Muscle layer of colon (tissue), 2 donors: Measurements from ENCODE around the gene SREBF1.

Experiments
- H3K27ac ChIP-seq: one replicate; pipeline ENCODE4 v1.7.0; 2013; ENCODE audit warnings: low read depth, mild to moderate bottlenecking, low read length, moderate library complexity
- H3K27me3 ChIP-seq, 2 donors: one replicate each; pipeline ENCODE4 v1.7.0; 2013; ENCODE audit warnings: low read length in 2 of 2, mild to moderate bottlenecking in 2 of 2; ENCODE audit not compliant: insufficient read depth in 2 of 2, control insufficient read depth in 1 of 2
- H3K36me3 ChIP-seq: one replicate; pipeline ENCODE4 v1.7.0; 2013; ENCODE audit warnings: mild to moderate bottlenecking, low read length; ENCODE audit not compliant: insufficient read depth
- H3K4me1 ChIP-seq: one replicate; pipeline ENCODE4 v1.7.0; 2013; ENCODE audit warnings: mild to moderate bottlenecking, low read length; ENCODE audit not compliant: insufficient read depth
- H3K4me3 ChIP-seq, 2 donors: one replicate each; pipeline ENCODE4 v1.7.0; 2013; ENCODE audit warnings: low read length in 2 of 2, low read depth in 1 of 2, mild to moderate bottlenecking in 1 of 2, moderate library complexity in 1 of 2
- H3K9ac ChIP-seq: one replicate; pipeline ENCODE4 v1.7.0; 2013; ENCODE audit warnings: low read length
- H3K9me3 ChIP-seq: one replicate; pipeline ENCODE4 v1.7.0; 2013; ENCODE audit warnings: mild to moderate bottlenecking, low read length
- donor health status: abdominal sarcoma.
- donor health status: Adenocarcinoma of cecum.

Gene SREBF1

DNA sequence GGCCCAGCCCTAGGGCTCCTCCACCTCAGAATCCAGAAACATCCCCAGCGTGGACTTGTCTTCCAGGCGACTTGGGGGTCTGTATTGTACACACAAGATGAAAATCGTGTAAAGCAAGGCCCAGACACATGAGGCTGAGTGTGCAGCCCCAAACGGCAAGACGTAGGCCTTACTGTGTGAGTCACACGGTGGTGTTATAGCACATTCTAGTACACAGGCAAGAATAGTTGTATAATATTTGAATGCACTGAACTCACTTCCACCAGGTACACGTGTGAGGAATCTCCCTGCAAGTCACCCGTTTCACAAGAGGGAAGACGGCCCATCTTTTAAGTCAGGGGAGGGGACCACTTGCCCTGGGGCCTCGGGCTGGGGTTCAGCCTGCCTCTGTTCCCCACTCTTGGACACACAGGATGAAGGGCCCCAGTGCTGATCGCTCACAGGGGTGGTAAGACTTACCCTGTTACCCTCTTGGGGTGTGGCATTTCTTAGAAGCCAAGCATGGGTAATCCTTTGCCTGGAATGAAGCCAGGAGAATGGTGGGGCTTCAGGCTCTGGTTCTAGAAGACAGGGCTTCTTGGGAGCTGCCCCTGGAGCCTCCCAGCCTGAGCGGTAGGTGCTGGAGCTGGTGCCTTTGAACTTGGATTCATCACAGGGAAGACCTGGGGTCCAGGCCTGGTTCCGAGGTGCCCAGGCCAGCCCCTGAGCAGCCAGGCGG is 71.3 kb downstream of the SREBF1 start:
- peaks cover 61% of the 10 kb centered on the region for H3K4me1 ChIP-seq
- peaks cover 8% of the 10 kb centered on the region for H3K36me3 ChIP-seq
- no peaks in the 10 kb centered on the region for H3K9me3 ChIP-seq
- no peak overlapping the region for H3K9ac ChIP-seq
- H3K4me3 ChIP-seq = no peak overlapping the region
- H3K27me3 ChIP-seq = no peaks in the 10 kb centered on the region
- H3K27ac ChIP-seq = no peak overlapping the region

GRCh38 chr17:17763734-17764133 is 73.1 kb downstream of the SREBF1 start:
- Histone ChIP-seq H3K9ac (no peak overlapping the region), H3K36me3 (peaks cover 8% of the 10 kb centered on the region), H3K9me3 (no peaks in the 10 kb centered on the region), H3K4me1 (peaks cover 44% of the 10 kb centered on the region), H3K27ac (no peak overlapping the region), H3K4me3 (no peak overlapping the region), H3K27me3 (no peaks in the 10 kb centered on the region)

DNA sequence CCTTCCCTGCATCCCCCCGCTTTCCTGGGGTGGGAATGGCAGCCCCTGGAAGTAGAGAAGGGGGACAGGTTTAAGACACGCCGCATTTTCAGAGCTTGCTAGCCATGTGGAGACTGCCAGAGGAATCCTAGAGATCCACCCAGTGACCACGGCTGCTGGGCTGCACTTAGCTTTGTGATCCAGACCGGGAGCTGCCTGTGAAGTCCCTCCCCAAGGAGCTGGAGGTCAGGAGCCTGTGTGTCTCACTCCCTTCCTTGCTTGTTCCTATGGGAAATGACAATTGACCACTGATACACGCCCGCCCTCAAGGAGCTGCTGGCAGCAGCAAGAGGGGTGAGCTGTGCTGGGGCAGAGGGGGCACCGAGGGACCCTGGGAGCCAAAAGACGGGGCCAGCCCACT is 73.7 kb downstream of the SREBF1 start:
- H3K9me3 ChIP-seq = no peaks in the 10 kb centered on the region
- no peak overlapping the region for H3K4me3 ChIP-seq
- peaks cover 42% of the 10 kb centered on the region for H3K4me1 ChIP-seq
- H3K36me3 ChIP-seq = peaks cover 8% of the 10 kb centered on the region
- no peaks in the 10 kb centered on the region for H3K27me3 ChIP-seq
- no peak overlapping the region for H3K9ac ChIP-seq
- no peak overlapping the region for H3K27ac ChIP-seq

DNA sequence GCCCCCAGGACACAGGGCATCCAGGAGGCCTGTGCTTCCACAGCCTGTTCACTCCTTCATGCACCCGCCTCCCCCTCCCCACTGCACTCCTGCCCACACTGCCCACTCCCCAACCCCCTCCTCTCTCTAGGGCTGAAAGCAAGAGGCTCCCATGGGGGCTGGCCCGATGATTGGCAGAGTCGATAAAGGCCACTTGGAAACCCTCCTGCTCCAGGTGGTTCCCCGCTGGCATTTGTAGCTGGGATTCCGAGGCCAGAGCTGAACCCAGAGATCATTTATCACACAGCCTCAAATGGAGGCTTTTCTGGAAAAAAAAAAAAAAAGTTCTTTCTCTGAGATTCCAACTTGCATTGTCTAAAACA is 74.1 kb downstream of the SREBF1 start:
- H3K27me3 ChIP-seq = no peaks in the 10 kb centered on the region
- H3K4me3 ChIP-seq = no peak overlapping the region
- peaks cover 8% of the 10 kb centered on the region for H3K36me3 ChIP-seq
- H3K27ac ChIP-seq = no peak overlapping the region
- no peak overlapping the region for H3K9ac ChIP-seq
- peaks cover 42% of the 10 kb centered on the region for H3K4me1 ChIP-seq
- no peaks in the 10 kb centered on the region for H3K9me3 ChIP-seq
